Activated naive CD4-positive, alpha-beta T cell treated with anti-CD3 and anti-CD28 coated beads, Interleukin-2, amount 50 U/mL, for 72 hours (primary cell): ENCODE data around the gene MED20. TPM values are rescaled to one million over a fixed set of nuclear protein-coding genes. Genes with fewer than 3 reads are reported as not detected.
"Not testable (repeated sequence)": the region's sequence is repeated elsewhere in the genome, so short reads cannot be mapped to it uniquely, and the experiment has no call there.

Source experiments
- ATAC-seq, 2 donors: fragments of 150-1000 bp; cut with Tn5 transposase; 2 replicates each; pipeline ENCODE4 v1.10.0; 2021; ENCODE audit warnings: mild to moderate bottlenecking in 2 of 2, moderate library complexity in 2 of 2
- DNase-seq, 2 donors: peaks; one replicate each; pipeline ENCODE4 v3.0.0; 2021 to 2022; ENCODE audit warnings: low spot score in 2 of 2
- H3K27ac Mint-ChIP-seq, 2 donors: one replicate each; pipeline ENCODE4 v1.8.0; 2022; ENCODE audit warnings: mild to moderate bottlenecking in 2 of 2, mixed read lengths in 2 of 2
- H3K36me3 Mint-ChIP-seq, 2 donors: one replicate each; pipeline ENCODE4 v1.8.0; 2022; ENCODE audit warnings: mixed read lengths in 2 of 2
- H3K9me3 Mint-ChIP-seq, 2 donors: one replicate each; pipeline ENCODE4 v1.8.0; 2022; ENCODE audit warnings: mixed read lengths in 2 of 2
- total RNA-seq, 2 donors: library from RNA; stranded (reverse); gene quantifications; one replicate each; pipeline ENCODE4 v1.2.3, GENCODE V29; 2022

Gene MED20
- total RNA-seq, 2 donors from 2014 or later: 18.5 to 24.2 TPM

- H3K27ac Mint-ChIP-seq: peak overlapping the region; percentile 65 to 85
- no peak for ATAC-seq
Measured at GRCh38 chr6:41947581-41948220, 26.8 kb upstream of the MED20 start.

DNA sequence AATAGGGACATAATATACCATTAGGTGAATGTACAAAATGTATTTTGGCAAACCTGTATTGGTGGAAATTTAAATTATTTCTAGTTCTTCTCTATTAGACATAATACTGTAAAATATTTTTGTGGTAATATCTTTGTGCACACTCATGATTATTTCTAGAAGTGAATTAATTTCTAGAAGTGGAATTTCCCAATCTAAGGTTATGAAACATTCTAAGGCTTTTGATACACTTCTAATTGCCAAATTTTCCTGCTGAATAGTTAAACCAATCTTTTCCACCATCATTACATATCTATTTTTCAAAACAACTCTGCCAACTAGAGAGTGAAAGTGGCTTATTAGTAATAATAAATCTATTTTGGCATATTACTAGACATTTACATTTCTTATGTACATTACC is 22.5 kb upstream of the MED20 start:
- Mint-ChIP-seq H3K27ac (peak overlapping the region in 1 of 2 donors; percentile 50), H3K36me3 (peaks cover 29 to 42% of the 10 kb centered on the region in 2 donors)
- DNase-seq: no peak

More at GRCh38 chr6:41947581-41948220, 26.8 kb upstream of the MED20 start:
- peaks cover 10 to 11% of the 10 kb centered on the region in 2 donors for H3K9me3 Mint-ChIP-seq
- H3K36me3 Mint-ChIP-seq: peaks cover 0 to 18% of the 10 kb centered on the region in 2 donors
- no peak for DNase-seq

GRCh38 chr6:41942882-41943281 is 21.9 kb upstream of the MED20 start:
- not testable (repeated sequence) for ATAC-seq, H3K9me3 Mint-ChIP-seq, DNase-seq
- peaks cover 34 to 43% of the 10 kb centered on the region in 2 donors for H3K36me3 Mint-ChIP-seq
- H3K27ac Mint-ChIP-seq: peak overlapping the region; percentile 79 to 95

More for the DNA sequence above, 22.5 kb upstream of the MED20 start:
- ATAC-seq: no peak
- H3K9me3 Mint-ChIP-seq: peaks cover 10 to 11% of the 10 kb centered on the region in 2 donors

GRCh38 chr6:41942067-41942851 is 21.3 kb upstream of the MED20 start:
- peak; percentile 54 to 60 for ATAC-seq
- DNase-seq: no peak
- Mint-ChIP-seq H3K27ac (peak overlapping the region; percentile 79 to 95), H3K9me3 (peaks cover under 1 to 1% of the 10 kb centered on the region in 2 donors), H3K36me3 (peaks cover 41 to 43% of the 10 kb centered on the region in 2 donors)

GRCh38 chr6:41941280-41942066 is 20.5 kb upstream of the MED20 start, which contains the start of gene CCND3:
Gene CCND3 (minus strand): TSS chr6:41941808. CDS start chr6:41941649, 159 bp downstream.
- ATAC-seq (peak; percentile 79 to 88), DNase-seq (peak; percentile 90 to 91)
- H3K36me3 Mint-ChIP-seq: peaks cover 46 to 49% of the 10 kb centered on the region in 2 donors
- no peaks in the 10 kb centered on the region for H3K9me3 Mint-ChIP-seq
- peak within 1 kb of the TSS; percentile 79 to 95 for H3K27ac Mint-ChIP-seq

GRCh38 chr6:41940759-41941279 is 19.9 kb upstream of the MED20 start:
- peak overlapping the region; percentile 79 to 95 for H3K27ac Mint-ChIP-seq
- H3K36me3 Mint-ChIP-seq: peaks cover 50 to 55% of the 10 kb centered on the region in 2 donors
- H3K9me3 Mint-ChIP-seq: no peaks in the 10 kb centered on the region
- ATAC-seq (no peak), DNase-seq (peak; percentile 53 to 60)

- Mint-ChIP-seq H3K9me3 (no peaks in the 10 kb centered on the region), H3K36me3 (peaks cover 50 to 57% of the 10 kb centered on the region in 2 donors), H3K27ac (peak overlapping the region; percentile 79 to 95)
- ATAC-seq (peak in 1 of 2 donors; percentile 18), DNase-seq (peak in 1 of 2 donors; percentile 64)
Measured at GRCh38 chr6:41939848-41940758, 19.2 kb upstream of the MED20 start.

GRCh38 chr6:41939176-41939847 is 18.4 kb upstream of the MED20 start:
- Mint-ChIP-seq H3K9me3 (no peaks in the 10 kb centered on the region), H3K27ac (peak overlapping the region; percentile 79 to 95), H3K36me3 (peaks cover 58 to 65% of the 10 kb centered on the region in 2 donors)
- ATAC-seq: peak; percentile 6 to 23
- peak; percentile 27 to 84 for DNase-seq

DNA sequence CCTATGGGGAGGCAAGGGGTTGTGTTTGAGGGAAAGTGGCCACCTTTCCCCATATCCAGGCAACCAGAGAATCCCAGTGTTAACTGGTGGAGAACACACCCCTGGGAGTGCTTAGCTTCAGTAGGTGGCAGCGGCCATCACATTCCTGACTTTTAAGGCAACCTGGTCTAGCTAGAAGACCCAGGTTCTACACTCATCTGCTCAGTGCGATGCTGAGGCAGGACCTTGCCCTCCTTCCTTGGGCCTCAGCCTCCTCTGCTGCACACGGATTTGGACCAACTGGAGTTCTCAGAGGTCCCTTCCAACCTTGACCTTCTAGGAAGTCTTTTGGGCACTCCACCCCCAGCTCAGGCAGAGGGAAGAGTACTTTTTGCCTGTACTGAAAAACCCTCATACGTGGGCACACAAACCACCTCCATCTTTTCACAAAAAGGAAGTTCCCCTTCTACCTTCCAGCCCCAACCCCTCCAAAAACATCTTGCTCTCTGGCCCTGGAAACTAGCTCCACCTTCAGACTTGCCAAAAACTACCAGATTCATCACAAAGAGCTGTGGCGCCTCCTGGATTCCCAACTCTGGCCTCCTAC is 17.7 kb upstream of the MED20 start:
- ATAC-seq (no peak), DNase-seq (no peak)
- Mint-ChIP-seq H3K9me3 (no peaks in the 10 kb centered on the region), H3K36me3 (peaks cover 58 to 67% of the 10 kb centered on the region in 2 donors), H3K27ac (peak overlapping the region; percentile 79 to 95)

DNA sequence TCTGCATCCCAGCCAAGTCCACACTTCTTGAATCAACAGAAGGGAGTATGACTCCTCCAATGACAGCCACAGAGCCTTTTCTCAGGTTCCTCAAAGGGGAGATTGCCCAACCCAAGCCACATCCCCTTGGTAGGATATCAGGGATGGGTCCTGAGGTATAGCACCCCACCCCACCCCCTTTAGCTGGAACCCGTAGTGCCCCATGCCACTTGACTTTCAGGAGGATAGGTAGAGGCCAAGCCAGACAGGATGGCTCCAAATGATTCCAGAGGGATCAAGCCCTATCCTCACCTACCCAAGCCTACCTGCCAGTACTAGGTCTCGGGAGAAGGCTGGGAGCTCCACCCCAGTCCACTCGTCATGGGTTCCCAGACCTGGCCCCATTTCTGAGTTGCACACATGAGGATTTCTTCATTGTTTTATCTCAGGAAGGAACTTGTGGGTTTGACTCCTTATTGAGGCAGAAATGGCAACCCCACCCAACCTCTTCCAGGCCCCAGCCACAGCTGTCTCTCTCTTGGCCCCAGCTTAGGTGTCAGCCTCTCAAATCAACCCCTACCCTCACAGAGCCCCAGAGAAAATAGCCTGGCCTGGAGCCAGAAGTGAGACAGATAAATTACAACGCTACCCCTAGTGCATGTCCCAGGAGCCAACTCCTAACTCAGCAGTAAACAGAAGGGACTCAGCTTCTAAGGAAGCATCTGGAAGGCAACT is 17.1 kb upstream of the MED20 start:
- DNase-seq: peak in 1 of 2 donors; percentile 61
- no peaks in the 10 kb centered on the region for H3K9me3 Mint-ChIP-seq
- peaks cover 59 to 71% of the 10 kb centered on the region in 2 donors for H3K36me3 Mint-ChIP-seq
- peak overlapping the region; percentile 79 to 86 for H3K27ac Mint-ChIP-seq
- ATAC-seq: no peak

DNA sequence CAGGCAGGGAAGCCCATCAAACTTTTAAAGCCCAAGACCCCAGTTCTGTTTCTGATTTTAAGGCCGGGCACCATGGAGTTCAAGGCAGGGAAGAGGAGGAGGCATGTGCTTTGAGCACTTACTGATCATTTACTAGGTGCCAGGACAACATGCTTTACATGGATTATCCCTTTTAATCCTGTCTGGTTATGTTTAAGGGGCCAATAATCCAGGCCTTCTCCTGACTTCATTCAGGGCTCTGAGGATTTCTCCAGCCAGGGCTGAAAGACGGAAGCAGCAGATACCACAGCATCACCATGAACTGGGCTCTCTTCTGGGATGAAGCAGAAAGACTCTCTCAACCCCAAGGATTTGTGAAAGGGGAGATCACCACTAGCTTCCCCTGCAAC is 16.5 kb upstream of the MED20 start:
- no peak for ATAC-seq
- Mint-ChIP-seq H3K36me3 (peaks cover 62 to 76% of the 10 kb centered on the region in 2 donors), H3K27ac (peak overlapping the region; percentile 79 to 86), H3K9me3 (no peaks in the 10 kb centered on the region)
- no peak for DNase-seq

DNA sequence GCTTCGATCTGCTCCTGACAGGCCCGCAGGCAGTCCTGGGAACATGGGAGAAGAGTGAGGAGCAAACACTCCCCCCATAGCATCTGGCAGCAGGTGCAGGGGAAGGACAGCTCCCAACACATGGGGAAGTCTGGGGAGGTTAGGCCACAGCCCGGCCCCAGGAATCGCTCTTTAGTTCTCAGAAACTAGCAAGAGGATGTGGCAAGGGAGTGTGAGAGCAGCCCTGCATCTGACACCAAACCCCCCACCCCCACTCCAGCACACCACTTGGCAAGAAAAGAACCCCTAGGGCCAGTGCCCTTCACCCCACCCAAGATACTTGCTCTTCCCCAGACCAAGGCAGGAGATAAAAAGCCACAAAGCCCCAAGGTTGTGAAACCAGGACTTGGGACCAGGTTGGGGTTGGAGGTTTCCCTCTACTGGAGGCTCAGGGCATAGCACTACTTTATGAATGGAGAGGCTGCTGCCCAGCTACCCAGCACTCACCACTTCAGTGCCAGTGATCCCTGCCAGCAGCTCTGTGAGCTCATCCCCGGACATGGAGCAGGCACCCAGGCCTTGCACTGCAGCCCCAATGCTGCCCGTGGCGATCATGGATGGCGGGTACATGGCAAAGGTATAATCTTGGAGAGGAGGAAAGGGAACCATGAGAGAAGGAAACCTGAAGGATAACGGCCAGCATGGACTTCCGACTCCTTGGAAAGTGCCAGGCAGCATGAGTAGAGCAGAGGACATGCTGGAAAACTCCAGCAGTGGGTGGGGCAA is 15.3 kb upstream of the MED20 start:
- H3K9me3 Mint-ChIP-seq: no peaks in the 10 kb centered on the region

GRCh38 chr6:41935685-41936072 is 14.7 kb upstream of the MED20 start:
- Mint-ChIP-seq H3K9me3 (no peaks in the 10 kb centered on the region), H3K27ac (peak overlapping the region; percentile 79 to 99), H3K36me3 (peaks cover 55 to 71% of the 10 kb centered on the region in 2 donors)
- peak in 1 of 2 donors; percentile 5 for ATAC-seq
- no peak for DNase-seq

More for the DNA sequence above, 15.3 kb upstream of the MED20 start:
- Mint-ChIP-seq H3K36me3 (peaks cover 61 to 76% of the 10 kb centered on the region in 2 donors), H3K27ac (peak overlapping the region; percentile 79 to 99)
- ATAC-seq (peak; percentile 66 to 70), DNase-seq (peak; percentile 74 to 81)
